Gastroesophageal sphincter (tissue), 4 donors: ENCODE results near the gene PSME4. TPM values are rescaled to one million over a fixed set of nuclear protein-coding genes. Genes with fewer than 3 reads are reported as not detected.

Experiments used
- ATAC-seq: fragments of 150-250 bp; one replicate; pipeline ENCODE4 v1.9.1; 2016; ENCODE audit warnings: mild to moderate bottlenecking, moderate library complexity
- H3K27ac ChIP-seq, 4 donors: fragments of 200-600 bp; sonication (generic) in 3 of 4; 1 replicate in 3 of 4; 2 replicates in 1 of 4; pipeline ENCODE4 v1.5.1; 2016 to 2019
- H3K27me3 ChIP-seq: fragments of 200-600 bp; sonication (generic); one replicate; pipeline ENCODE4 v1.5.1; 2019
- H3K36me3 ChIP-seq, 2 donors: fragments of 200-600 bp; sonication (generic); one replicate each; pipeline ENCODE4 v1.5.1; 2019; ENCODE audit warnings: control low read depth in 1 of 2
- H3K4me1 ChIP-seq, 3 donors: fragments of 200-600 bp; sonication (generic); 1 replicate in 2 of 3; 2 replicates in 1 of 3; pipeline ENCODE4 v1.5.1; 2016 to 2019; ENCODE audit warnings: control low read depth in 2 of 3
- H3K4me3 ChIP-seq, 2 donors: fragments of 200-600 bp; sonication (generic); one replicate each; pipeline ENCODE4 v1.5.1; 2019; ENCODE audit warnings: mild to moderate bottlenecking in 1 of 2, moderate library complexity in 1 of 2
- H3K9me3 ChIP-seq, 3 donors: fragments of 200-600 bp; sonication (generic); one replicate each; pipeline ENCODE4 v1.5.1; 2017 to 2019; ENCODE audit warnings: control low read depth in 2 of 3
- EP300 ChIP-seq: sonication (generic); formaldehyde crosslinking; IDR thresholded peaks from one replicate; pipeline ENCODE4 v1.6.1; 2017; ENCODE audit warnings: antibody characterized with exemption, mild to moderate bottlenecking
- POLR2A ChIP-seq, 2 donors: fragments of 450-650 bp; IDR thresholded peaks; one replicate each; pipeline ENCODE4 v1.6.1; 2017; ENCODE audit warnings: antibody characterized with exemption in 2 of 2, mild to moderate bottlenecking in 2 of 2, moderate library complexity in 1 of 2
- POLR2AphosphoS5 ChIP-seq: sonication (generic); formaldehyde crosslinking; IDR thresholded peaks from one replicate; pipeline ENCODE4 v1.6.1; 2017; ENCODE audit warnings: antibody characterized with exemption
- WGBS, 2 donors: methylation state at CpG; one replicate each; pipeline ENCODE4 v1.1.5; 2018; ENCODE audit warnings: low coverage in 1 of 2; 5-methylcytosine and 5-hydroxymethylcytosine counted together
- total RNA-seq, 4 donors: library from RNA; depleted of rRNA; stranded (reverse); fragments of >200 nt; gene quantifications; one replicate each; pipeline ENCODE4 v1.1.0, GENCODE V29; 2016
- TF ChIP-seq, protein P1 (sequence below), 4 experiments: fragments of 200-600 bp in 2 of 4; fragments of 450-650 bp in 2 of 4; sonication (generic) in 1 of 4; IDR thresholded peaks; one replicate each; pipeline ENCODE4 v1.5.1; 2017 to 2019; ENCODE audit warnings: antibody characterized with exemption in 4 of 4, mild to moderate bottlenecking in 2 of 4, moderate library complexity in 2 of 4

Gene PSME4
- total RNA-seq, 4 donors from 2014 or later: 44.8 to 58.2 (median 49.4) TPM

DNA sequence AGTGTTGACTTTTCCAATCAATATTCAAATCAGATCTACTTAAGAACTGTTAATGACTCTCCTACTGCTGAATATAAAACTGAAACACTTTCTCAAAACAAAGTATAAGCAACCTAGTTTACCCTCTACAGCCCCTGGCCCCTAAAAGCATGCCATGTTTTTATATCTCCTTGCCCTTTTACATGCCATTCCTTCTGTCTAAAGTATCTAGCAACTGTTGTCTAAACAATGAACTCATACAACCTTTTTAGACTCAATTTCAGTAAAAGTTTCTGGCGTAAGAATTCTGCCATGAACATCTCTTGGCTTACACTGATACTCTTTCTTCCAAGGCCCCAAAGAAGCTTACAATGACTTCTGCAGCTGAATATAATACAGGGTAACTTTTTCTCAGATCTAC lies 63.2 kb downstream of the PSME4 start:
- ATAC-seq: no peak
- H3K4me1 ChIP-seq: no peaks in the 10 kb centered on the region

DNA sequence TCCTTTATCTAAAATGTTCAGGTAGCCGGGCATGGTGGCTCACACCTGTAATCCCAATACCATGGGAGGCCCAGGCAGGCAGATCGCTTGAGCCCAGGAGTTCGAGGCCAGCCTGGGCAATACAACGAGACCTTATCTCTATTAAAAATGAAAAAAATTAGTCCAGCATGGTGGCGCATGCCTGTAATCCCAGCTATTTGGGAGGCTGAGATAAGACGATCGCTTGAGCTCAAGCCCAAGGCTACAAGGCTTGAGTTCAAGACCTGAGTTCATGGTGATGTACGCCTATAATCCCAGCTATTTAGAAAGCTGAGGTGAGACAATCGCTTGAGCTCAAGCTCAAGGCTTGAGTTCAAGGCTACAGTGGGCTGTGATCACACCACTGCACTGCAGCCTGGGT lies 65.4 kb downstream of the PSME4 start:
- H3K36me3 ChIP-seq: peaks cover 2 to 95% of the 10 kb centered on the region in 2 donors
- TF ChIP-seq EP300 (no peak), POLR2AphosphoS5 (no peak), POLR2A (IDR thresholded peaks at IDR 0.05) (no peak)
- TF ChIP-seq, protein P1, sequence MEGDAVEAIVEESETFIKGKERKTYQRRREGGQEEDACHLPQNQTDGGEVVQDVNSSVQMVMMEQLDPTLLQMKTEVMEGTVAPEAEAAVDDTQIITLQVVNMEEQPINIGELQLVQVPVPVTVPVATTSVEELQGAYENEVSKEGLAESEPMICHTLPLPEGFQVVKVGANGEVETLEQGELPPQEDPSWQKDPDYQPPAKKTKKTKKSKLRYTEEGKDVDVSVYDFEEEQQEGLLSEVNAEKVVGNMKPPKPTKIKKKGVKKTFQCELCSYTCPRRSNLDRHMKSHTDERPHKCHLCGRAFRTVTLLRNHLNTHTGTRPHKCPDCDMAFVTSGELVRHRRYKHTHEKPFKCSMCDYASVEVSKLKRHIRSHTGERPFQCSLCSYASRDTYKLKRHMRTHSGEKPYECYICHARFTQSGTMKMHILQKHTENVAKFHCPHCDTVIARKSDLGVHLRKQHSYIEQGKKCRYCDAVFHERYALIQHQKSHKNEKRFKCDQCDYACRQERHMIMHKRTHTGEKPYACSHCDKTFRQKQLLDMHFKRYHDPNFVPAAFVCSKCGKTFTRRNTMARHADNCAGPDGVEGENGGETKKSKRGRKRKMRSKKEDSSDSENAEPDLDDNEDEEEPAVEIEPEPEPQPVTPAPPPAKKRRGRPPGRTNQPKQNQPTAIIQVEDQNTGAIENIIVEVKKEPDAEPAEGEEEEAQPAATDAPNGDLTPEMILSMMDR (IDR thresholded peaks at IDR 0.05): no peak
- H3K27me3 ChIP-seq: no peaks in the 10 kb centered on the region
- no peaks in the 10 kb centered on the region for H3K4me1 ChIP-seq
- WGBS, 2 donors: 94 to 96% methylated on average over 5 to 9 of the region's 9 CpGs
- ATAC-seq: no peak
- H3K9me3 ChIP-seq: no peaks in the 10 kb centered on the region
- H3K27ac ChIP-seq: no peak overlapping the region
- no peak overlapping the region for H3K4me3 ChIP-seq

More for the DNA sequence above, 63.2 kb downstream of the PSME4 start:
- TF ChIP-seq, protein P1 (IDR thresholded peaks at IDR 0.05): no peak
- TF ChIP-seq POLR2AphosphoS5 (no peak), POLR2A (IDR thresholded peaks at IDR 0.05) (no peak), EP300 (no peak)
- Histone ChIP-seq H3K27ac (no peak overlapping the region), H3K27me3 (no peaks in the 10 kb centered on the region), H3K36me3 (peaks cover 2 to 80% of the 10 kb centered on the region in 2 donors), H3K9me3 (no peaks in the 10 kb centered on the region), H3K4me3 (no peak overlapping the region)
- 14 to 54% methylated on average over 1 of the region's 1 CpG for WGBS, 2 donors

DNA sequence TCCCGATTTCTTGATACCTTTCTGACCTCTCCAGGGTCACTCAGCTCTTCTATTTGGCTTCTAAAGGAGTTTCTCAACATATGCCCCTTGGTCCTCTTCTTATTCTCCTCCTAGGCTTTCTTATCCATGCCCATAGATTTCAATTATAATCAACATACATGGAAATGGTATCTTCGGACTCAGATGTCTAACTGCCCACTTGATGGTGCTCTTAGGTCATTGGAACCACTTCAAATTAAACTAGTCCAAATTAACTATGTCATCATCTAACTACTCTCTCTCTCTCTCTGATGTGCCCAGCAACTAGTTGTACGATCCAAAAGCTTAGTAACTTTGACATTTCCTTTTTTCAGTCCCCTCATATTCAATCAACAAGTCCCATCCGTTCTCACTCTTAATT lies 67.8 kb downstream of the PSME4 start:
- no peaks in the 10 kb centered on the region for H3K9me3 ChIP-seq
- no peak overlapping the region for H3K4me3 ChIP-seq
- H3K27ac ChIP-seq: no peak overlapping the region
- 52 to 60% methylated on average over 4 of the region's 4 CpGs for WGBS, 2 donors
- no peaks in the 10 kb centered on the region for H3K27me3 ChIP-seq
- no peak for ATAC-seq
- no peaks in the 10 kb centered on the region for H3K4me1 ChIP-seq
- peaks cover 0 to 100% of the 10 kb centered on the region in 2 donors for H3K36me3 ChIP-seq
- TF ChIP-seq EP300 (no peak), POLR2AphosphoS5 (no peak), POLR2A (IDR thresholded peaks at IDR 0.05) (no peak)
- TF ChIP-seq, protein P1 (IDR thresholded peaks at IDR 0.05): no peak

DNA sequence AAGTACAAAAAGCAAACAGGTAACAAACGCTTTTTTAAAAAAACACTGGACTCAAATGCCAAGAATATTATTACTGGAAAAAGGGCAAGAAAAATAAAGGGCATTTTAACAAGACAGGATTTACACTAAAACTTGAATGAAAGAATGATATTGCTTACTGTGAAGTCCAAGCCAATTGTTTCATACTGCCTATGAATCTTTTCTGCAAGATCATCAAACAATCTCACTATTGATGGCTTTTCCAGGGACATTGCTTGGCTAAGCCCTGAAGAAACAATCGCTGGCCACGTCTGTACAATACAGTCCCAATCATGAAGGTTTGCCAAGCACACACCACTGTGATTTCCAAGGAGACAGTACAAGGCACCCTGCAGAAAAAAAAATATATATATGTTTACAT lies 69.6 kb downstream of the PSME4 start:
- no peak for ATAC-seq
- WGBS, 2 donors: 59 to 70% methylated on average over 3 of the region's 3 CpGs
- peaks cover 0 to 100% of the 10 kb centered on the region in 2 donors for H3K36me3 ChIP-seq

DNA sequence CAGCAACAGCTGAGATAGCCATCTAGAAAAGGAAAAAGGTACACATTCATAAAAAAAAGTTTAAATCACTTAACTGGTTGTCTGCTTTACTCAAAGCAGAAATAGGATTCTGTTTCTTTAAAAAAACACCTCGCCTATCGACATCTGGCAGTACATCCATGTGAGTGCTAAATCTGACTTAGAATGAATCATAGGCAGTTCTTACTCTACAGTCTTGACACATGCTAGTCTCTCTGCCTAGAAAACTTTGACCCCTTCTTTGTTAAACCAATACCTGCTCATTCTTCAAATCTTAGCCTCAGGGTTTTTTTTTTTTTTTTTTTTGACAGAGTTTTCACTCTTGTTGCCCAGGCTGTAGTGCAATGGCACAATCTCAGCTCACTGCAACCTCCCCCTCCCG lies 73.9 kb downstream of the PSME4 start:
- Histone ChIP-seq H3K4me1 (no peaks in the 10 kb centered on the region), H3K27ac (no peak overlapping the region), H3K4me3 (no peak overlapping the region), H3K27me3 (no peaks in the 10 kb centered on the region), H3K9me3 (no peaks in the 10 kb centered on the region), H3K36me3 (peaks cover 0 to 100% of the 10 kb centered on the region in 2 donors)
- ATAC-seq: no peak
- TF ChIP-seq, protein P1 (IDR thresholded peaks at IDR 0.05): no peak
- no peak for TF ChIP-seq EP300
- no peak for TF ChIP-seq POLR2A (IDR thresholded peaks at IDR 0.05)
- TF ChIP-seq POLR2AphosphoS5: no peak
- WGBS, 2 donors: 42 to 68% methylated on average over 3 of the region's 3 CpGs

More for the DNA sequence above, 69.6 kb downstream of the PSME4 start:
- Histone ChIP-seq H3K9me3 (no peaks in the 10 kb centered on the region), H3K27me3 (no peaks in the 10 kb centered on the region), H3K27ac (no peak overlapping the region), H3K4me3 (no peak overlapping the region), H3K4me1 (no peaks in the 10 kb centered on the region)
- TF ChIP-seq POLR2AphosphoS5: no peak
- no peak for TF ChIP-seq EP300
- no peak for TF ChIP-seq POLR2A (IDR thresholded peaks at IDR 0.05)
- TF ChIP-seq, protein P1 (IDR thresholded peaks at IDR 0.05): no peak
